Upper lobe of left lung (tissue), 6 donors: Measurements from ENCODE around the gene CDK4. TPM values are rescaled to one million over a fixed set of nuclear protein-coding genes. Genes with fewer than 3 reads are reported as not detected.
"Not testable (repeated sequence)": the region's sequence is repeated elsewhere in the genome, so short reads cannot be mapped to it uniquely, and the experiment has no call there.

Experiments used
- ATAC-seq, 2 donors: fragments of 200-7000 bp; cut with Tn5 transposase; one replicate each; pipeline ENCODE4 v1.9.1; 2022; ENCODE audit warnings: mild to moderate bottlenecking in 2 of 2, moderate library complexity in 2 of 2; ENCODE audit not compliant: low FRiP score in 2 of 2
- DNase-seq, 2 donors: peaks; one replicate each; pipeline ENCODE4 v3.0.0-alpha.2; 2019 to 2020
- H3K27ac ChIP-seq, 4 donors: fragments of 200-600 bp; sonication (generic); one replicate each; pipeline ENCODE4 v1.5.1; 2016 to 2019
- H3K27me3 ChIP-seq, 4 donors: fragments of 200-600 bp; sonication (generic); one replicate each; pipeline ENCODE4 v1.5.1; 2017 to 2019
- H3K36me3 ChIP-seq, 4 donors: fragments of 200-600 bp; sonication (generic); one replicate each; pipeline ENCODE4 v1.5.1; 2016 to 2019
- H3K4me1 ChIP-seq, 4 donors: fragments of 200-600 bp; sonication (generic); one replicate each; pipeline ENCODE4 v1.5.1; 2018 to 2019
- H3K4me3 ChIP-seq, 4 donors: fragments of 200-600 bp; sonication (generic); one replicate each; pipeline ENCODE4 v1.5.1; 2017 to 2019; ENCODE audit warnings: mild to moderate bottlenecking in 2 of 4, moderate library complexity in 1 of 4
- H3K9me3 ChIP-seq, 4 donors: fragments of 200-600 bp; sonication (generic); one replicate each; pipeline ENCODE4 v1.5.1; 2018 to 2019
- EP300 ChIP-seq, 4 donors: sonication (generic); formaldehyde crosslinking; IDR thresholded peaks; one replicate each; pipeline ENCODE4 v1.5.1; 2017; ENCODE audit warnings: antibody characterized with exemption in 4 of 4, control low read depth in 2 of 4
- POLR2A ChIP-seq, 4 donors: fragments of 450-650 bp; IDR thresholded peaks; one replicate each; pipeline ENCODE4 v1.5.1; 2016 to 2017; ENCODE audit warnings: antibody characterized with exemption in 4 of 4, mild to moderate bottlenecking in 2 of 4
- POLR2AphosphoS5 ChIP-seq, 2 donors: sonication (generic); formaldehyde crosslinking; IDR thresholded peaks; one replicate each; pipeline ENCODE4 v1.5.1; 2017; ENCODE audit warnings: antibody characterized with exemption in 2 of 2
- WGBS, 2 donors: methylation state at CpG; one replicate each; pipeline ENCODE4 v1.1.5; 2017 to 2018; 5-methylcytosine and 5-hydroxymethylcytosine counted together
- total RNA-seq, 6 donors: library from RNA; depleted of rRNA in 4 of 6; stranded (reverse); fragments of >200 nt in 4 of 6; gene quantifications; one replicate each; pipeline versions ENCODE4 v1.1.0 to v1.2.1, GENCODE V29; 2016 to 2021
- TF ChIP-seq, protein P1 (sequence below), 6 experiments: fragments of 450-650 bp in 4 of 6; fragments of 200-600 bp in 2 of 6; sonication (generic) in 2 of 6; IDR thresholded peaks; one replicate each; pipeline ENCODE4 v1.5.1; 2016 to 2019; ENCODE audit warnings: antibody characterized with exemption in 6 of 6
- donor health status: DM: no; HTN: no; CAD: no; lungs with moderate emphysema.
- donor health status: DM: no; HTN: yes; CAD: no; lungs with severe emphysema.

Gene CDK4
- total RNA-seq, 6 donors from 2014 or later: 38.5 to 109 (median 62.5) TPM

- TF ChIP-seq POLR2A (IDR thresholded peaks at IDR 0.05) (no peak), POLR2AphosphoS5 (IDR thresholded peaks at IDR 0.05) (no peak), EP300 (IDR thresholded peaks at IDR 0.05) (no peak)
- TF ChIP-seq, protein P1, sequence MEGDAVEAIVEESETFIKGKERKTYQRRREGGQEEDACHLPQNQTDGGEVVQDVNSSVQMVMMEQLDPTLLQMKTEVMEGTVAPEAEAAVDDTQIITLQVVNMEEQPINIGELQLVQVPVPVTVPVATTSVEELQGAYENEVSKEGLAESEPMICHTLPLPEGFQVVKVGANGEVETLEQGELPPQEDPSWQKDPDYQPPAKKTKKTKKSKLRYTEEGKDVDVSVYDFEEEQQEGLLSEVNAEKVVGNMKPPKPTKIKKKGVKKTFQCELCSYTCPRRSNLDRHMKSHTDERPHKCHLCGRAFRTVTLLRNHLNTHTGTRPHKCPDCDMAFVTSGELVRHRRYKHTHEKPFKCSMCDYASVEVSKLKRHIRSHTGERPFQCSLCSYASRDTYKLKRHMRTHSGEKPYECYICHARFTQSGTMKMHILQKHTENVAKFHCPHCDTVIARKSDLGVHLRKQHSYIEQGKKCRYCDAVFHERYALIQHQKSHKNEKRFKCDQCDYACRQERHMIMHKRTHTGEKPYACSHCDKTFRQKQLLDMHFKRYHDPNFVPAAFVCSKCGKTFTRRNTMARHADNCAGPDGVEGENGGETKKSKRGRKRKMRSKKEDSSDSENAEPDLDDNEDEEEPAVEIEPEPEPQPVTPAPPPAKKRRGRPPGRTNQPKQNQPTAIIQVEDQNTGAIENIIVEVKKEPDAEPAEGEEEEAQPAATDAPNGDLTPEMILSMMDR (IDR thresholded peaks at IDR 0.05): no peak
- H3K36me3 ChIP-seq: peaks cover 0 to 34% (median 22%) of the 10 kb centered on the region in 4 donors
- no peaks in the 10 kb centered on the region for H3K9me3 ChIP-seq
- H3K27ac ChIP-seq: no peak overlapping the region
- H3K4me3 ChIP-seq: no peak overlapping the region
- WGBS, 2 donors: 71 to 72% methylated on average over 7 to 9 of the region's 11 CpGs
- H3K27me3 ChIP-seq: no peaks in the 10 kb centered on the region
- peaks cover 7 to 24% (median 15%) of the 10 kb centered on the region in 4 donors for H3K4me1 ChIP-seq
- ATAC-seq: no peak
- no peak for DNase-seq
These were observed 27.0 kb downstream of the CDK4 start for GRCh38 chr12:57724936-57725740.

GRCh38 chr12:57724003-57724935 is 27.8 kb downstream of the CDK4 start:
- Histone ChIP-seq H3K36me3 (peaks cover 5 to 43% (median 31%) of the 10 kb centered on the region in 4 donors), H3K27ac (no peak overlapping the region), H3K9me3 (no peaks in the 10 kb centered on the region), H3K4me3 (no peak overlapping the region), H3K27me3 (no peaks in the 10 kb centered on the region), H3K4me1 (peaks cover 7 to 24% (median 15%) of the 10 kb centered on the region in 4 donors)
- DNase-seq: no peak
- 82 to 84% methylated on average over 8 to 12 of the region's 12 CpGs for WGBS, 2 donors
- no peak for TF ChIP-seq EP300 (IDR thresholded peaks at IDR 0.05)
- TF ChIP-seq, protein P1 (IDR thresholded peaks at IDR 0.05): no peak
- TF ChIP-seq POLR2AphosphoS5 (IDR thresholded peaks at IDR 0.05): no peak
- TF ChIP-seq POLR2A (IDR thresholded peaks at IDR 0.05): no peak
- ATAC-seq: no peak

GRCh38 chr12:57723630-57723962 is 28.5 kb downstream of the CDK4 start:
- ATAC-seq (no peak), DNase-seq (no peak)
- H3K27me3 ChIP-seq: no peaks in the 10 kb centered on the region
- peaks cover 7 to 24% (median 15%) of the 10 kb centered on the region in 4 donors for H3K4me1 ChIP-seq
- no peak overlapping the region for H3K27ac ChIP-seq
- no peak overlapping the region for H3K4me3 ChIP-seq
- 63% methylated on average over 2 of the region's 2 CpGs for WGBS, 2 donors
- peaks cover 11 to 49% (median 37%) of the 10 kb centered on the region in 4 donors for H3K36me3 ChIP-seq
- no peak for TF ChIP-seq POLR2AphosphoS5 (IDR thresholded peaks at IDR 0.05)
- TF ChIP-seq, protein P1 (IDR thresholded peaks at IDR 0.05): no peak
- TF ChIP-seq POLR2A (IDR thresholded peaks at IDR 0.05): no peak
- no peak for TF ChIP-seq EP300 (IDR thresholded peaks at IDR 0.05)
- H3K9me3 ChIP-seq: no peaks in the 10 kb centered on the region

GRCh38 chr12:57722716-57723629 is 29.1 kb downstream of the CDK4 start:
- TF ChIP-seq, protein P1 (IDR thresholded peaks at IDR 0.05): no peak
- TF ChIP-seq POLR2AphosphoS5 (IDR thresholded peaks at IDR 0.05) (no peak), EP300 (IDR thresholded peaks at IDR 0.05) (no peak)
- Histone ChIP-seq H3K4me3 (no peak overlapping the region), H3K9me3 (no peaks in the 10 kb centered on the region), H3K27ac (no peak overlapping the region), H3K36me3 (peaks cover 18 to 56% (median 44%) of the 10 kb centered on the region in 4 donors), H3K27me3 (no peaks in the 10 kb centered on the region), H3K4me1 (peaks cover 7 to 24% (median 15%) of the 10 kb centered on the region in 4 donors)
- WGBS, 2 donors: 61 to 62% methylated on average over 11 of the region's 11 CpGs
- ATAC-seq: no peak
- DNase-seq: no peak

DNA sequence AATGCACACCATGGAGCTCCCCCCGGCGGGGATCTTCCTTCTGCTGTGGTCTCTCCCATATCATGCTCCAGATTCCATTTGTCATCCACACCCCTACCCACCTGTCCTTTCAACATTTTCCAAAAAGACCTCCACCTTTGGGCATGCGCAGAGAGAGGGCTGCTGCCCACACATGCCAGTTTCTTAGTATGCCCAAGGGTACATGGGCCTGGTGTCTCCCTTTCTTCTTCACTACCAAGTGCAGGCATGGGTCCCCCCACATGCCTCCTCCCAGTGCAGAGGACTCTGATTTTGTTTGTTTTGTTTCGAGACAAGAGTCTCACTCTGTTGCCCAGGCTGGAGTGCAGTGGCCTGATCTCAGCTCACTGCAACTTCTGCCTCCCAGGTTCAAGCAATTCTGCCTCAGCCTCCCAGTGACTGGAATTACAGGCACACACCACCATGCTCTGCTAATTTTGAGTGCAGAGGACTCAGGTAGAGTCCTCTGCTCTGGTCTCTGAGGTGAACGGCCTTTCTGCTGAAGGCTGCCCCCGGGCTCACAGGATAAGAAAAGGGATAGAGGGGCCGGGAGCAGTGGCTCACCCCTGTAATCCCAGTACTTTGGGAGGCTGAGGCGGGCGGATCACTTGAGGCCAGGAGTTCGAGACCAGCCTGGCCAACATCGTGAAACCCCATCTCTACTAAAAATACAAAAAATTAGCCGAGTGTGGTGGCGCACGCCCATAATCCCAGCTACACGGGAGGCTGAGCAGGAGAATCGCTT is 30.1 kb downstream of the CDK4 start:
- not testable (repeated sequence) for H3K27ac ChIP-seq, ATAC-seq, H3K9me3 ChIP-seq, DNase-seq, H3K4me3 ChIP-seq, H3K27me3 ChIP-seq
- peaks cover 22 to 57% (median 47%) of the 10 kb centered on the region in 4 donors for H3K36me3 ChIP-seq
- peaks cover 6 to 16% (median 9%) of the 10 kb centered on the region in 4 donors for H3K4me1 ChIP-seq
- WGBS, 2 donors: 93 to 96% methylated on average over 14 to 16 of the region's 16 CpGs
